AG09319 (cell line): ENCODE measurements around the gene TTC24.
"Not testable (repeated sequence)": the region's sequence is repeated elsewhere in the genome, so short reads cannot be mapped to it uniquely, and the experiment has no call there.

ENCODE experiments used
- DNase-seq: peaks from one replicate; pipeline ENCODE4 v3.0.0-alpha.2; 2010; ENCODE audit warnings: low read depth; ENCODE audit errors: extremely low read depth
- TF ChIP-seq, protein P1 (sequence below): IDR thresholded peaks from 2 replicates; pipeline ENCODE4 v1.5.1; 2011; ENCODE audit warnings: low read depth, mild to moderate bottlenecking, inconsistent platforms, low read length, moderate library complexity

Gene TTC24

DNA sequence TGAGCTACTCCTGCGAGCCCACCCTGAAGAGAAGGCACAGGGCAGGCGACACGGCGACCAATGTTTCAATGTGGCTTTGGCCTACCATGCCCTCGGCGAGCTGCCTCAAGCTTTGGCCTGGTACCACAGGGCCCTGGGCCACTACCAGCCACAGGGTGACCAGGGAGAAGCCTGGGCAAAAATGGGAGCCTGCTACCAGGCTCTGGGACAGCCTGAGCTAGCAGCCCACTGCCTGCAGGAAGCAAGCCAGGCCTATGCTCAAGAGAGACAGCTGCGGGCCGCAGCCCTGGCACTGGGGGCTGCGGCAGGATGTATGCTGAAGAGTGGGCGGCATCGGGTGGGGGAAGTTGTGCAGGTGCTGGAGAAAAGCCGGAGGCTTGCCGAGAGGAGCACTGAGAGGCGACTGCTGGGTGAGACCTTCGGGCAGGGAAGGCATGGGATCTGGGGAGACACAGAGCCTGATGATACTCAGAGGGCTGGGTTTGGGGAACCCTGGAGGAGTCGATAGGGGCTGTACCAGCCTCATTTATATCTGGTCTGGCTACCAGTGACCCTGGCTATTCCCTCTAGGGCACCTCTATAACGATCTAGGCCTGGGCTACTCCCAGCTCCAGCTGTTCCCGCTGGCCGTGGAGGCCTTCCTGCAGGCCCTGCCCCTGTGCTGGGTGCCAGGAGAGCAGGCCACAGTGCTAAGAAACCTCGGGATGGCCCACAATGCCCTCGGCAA, 2.3 kb downstream of the TTC24 start:
- DNase-seq, result no peak
- TF ChIP-seq, protein P1, sequence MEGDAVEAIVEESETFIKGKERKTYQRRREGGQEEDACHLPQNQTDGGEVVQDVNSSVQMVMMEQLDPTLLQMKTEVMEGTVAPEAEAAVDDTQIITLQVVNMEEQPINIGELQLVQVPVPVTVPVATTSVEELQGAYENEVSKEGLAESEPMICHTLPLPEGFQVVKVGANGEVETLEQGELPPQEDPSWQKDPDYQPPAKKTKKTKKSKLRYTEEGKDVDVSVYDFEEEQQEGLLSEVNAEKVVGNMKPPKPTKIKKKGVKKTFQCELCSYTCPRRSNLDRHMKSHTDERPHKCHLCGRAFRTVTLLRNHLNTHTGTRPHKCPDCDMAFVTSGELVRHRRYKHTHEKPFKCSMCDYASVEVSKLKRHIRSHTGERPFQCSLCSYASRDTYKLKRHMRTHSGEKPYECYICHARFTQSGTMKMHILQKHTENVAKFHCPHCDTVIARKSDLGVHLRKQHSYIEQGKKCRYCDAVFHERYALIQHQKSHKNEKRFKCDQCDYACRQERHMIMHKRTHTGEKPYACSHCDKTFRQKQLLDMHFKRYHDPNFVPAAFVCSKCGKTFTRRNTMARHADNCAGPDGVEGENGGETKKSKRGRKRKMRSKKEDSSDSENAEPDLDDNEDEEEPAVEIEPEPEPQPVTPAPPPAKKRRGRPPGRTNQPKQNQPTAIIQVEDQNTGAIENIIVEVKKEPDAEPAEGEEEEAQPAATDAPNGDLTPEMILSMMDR, result no peak

DNA sequence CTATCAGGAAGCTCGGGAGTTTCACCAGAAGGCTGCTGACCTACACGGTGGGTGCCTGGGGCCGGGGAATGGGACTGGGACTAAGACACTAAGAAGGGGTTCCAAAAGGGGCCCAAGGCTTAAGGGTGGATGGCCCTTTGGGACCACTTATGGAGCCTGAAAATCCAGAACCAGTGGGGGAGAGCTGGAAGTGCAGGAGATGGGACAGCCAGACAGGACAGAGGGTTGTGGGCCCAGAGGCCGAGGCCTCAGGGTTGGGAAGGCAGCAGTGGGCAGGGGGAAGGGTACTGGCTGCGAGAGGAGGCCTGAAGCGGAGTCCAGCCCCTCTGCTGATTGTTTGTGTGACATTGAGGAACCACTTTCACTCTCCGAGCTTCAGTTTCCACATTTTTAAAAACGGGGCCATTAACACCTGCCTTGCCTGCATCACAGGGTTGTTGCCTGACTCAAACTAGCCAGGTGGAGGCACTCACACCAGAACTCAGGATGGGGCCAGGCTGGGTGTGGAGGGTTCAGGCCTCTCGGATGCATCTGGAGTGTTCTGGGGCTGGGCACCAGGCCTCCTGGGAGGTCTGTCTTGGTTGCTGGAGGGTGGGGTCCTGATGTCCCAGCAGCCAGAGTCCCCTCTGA, 3.0 kb downstream of the TTC24 start:
- TF ChIP-seq, protein P1, result no peak
- DNase-seq, result no peak

DNA sequence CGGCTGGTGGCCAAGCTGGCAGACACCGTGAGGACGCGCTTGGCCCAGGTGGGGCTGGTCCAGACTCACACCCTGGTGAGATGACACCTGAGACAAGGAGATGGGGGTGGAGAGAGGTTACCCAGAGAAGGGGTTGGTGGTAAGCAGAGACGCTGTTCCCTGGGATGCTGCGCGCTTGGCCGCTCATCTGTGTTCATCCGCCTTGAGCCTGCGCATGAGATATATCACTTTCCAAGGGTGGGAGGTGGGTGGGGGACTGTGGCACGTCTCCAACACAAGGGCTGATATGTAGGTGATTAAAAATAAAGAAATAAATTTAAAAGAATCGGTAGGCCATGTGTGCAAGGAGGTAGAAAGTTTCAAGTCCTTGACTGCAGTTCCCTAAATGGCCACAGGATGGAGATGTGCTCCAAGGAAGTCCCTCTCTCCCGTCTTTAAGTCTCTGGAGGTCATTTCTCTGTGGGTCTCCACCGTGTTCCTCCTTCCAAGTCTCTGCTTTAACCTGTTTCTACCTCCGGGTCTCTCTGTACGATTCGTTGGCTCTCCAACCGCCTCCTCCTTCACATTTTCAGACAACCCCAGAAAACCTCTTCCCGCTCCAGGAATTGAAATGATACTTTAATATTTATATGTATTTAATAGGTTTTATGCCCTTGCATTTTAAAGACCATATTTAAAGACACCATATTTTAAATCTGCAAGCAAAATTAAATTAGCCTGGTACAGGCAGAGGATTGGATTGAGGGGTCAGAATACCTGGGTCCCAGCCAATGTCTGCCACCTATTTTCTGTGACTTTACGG, 4.5 kb downstream of the TTC24 start:
- peak; percentile 65 for DNase-seq
- TF ChIP-seq, protein P1, result peak; percentile 90

DNA sequence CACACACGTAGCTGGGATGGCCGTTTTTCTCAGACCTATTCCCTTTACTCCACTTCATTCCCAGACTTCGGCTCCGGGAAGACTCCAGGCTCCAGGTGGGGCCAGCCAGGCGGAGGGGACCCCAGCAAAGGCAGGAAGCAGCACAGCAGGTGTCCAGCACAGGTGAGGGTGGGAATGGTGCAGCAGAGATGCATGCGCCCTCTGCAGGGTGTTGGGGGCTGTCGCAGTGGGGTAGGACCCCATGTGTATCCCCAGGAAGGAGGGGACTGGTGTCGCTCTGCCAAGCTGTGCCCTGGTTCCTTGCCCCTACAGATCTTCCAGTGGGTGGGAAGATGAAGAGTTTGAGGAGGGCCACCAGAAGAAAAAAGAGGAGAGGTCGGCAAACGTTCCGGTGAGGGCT, 5.3 kb downstream of the TTC24 start:
- DNase-seq, result no peak
- TF ChIP-seq, protein P1, result no peak

DNA sequence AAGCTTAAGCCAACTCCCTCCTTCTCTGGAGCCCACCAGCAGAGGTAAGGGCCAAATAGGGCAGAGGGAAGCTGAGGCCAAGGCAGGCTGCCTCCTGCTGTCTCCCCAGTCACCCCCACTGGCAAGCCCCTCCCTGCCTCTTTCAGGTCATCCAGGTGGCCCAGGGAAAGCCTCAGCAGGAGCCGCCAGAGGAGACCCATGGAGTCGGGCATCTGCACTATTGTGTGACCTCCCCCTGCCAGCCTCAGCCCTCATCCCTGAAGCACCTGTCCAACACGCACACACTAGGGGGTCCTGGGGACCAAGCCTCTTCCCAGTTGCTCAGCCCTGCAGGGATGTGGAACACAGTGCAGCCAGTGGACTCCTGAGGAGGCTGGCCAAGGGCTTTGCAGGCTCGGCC, 6.8 kb downstream of the TTC24 start:
- no peak for DNase-seq
- TF ChIP-seq, protein P1, result no peak

DNA sequence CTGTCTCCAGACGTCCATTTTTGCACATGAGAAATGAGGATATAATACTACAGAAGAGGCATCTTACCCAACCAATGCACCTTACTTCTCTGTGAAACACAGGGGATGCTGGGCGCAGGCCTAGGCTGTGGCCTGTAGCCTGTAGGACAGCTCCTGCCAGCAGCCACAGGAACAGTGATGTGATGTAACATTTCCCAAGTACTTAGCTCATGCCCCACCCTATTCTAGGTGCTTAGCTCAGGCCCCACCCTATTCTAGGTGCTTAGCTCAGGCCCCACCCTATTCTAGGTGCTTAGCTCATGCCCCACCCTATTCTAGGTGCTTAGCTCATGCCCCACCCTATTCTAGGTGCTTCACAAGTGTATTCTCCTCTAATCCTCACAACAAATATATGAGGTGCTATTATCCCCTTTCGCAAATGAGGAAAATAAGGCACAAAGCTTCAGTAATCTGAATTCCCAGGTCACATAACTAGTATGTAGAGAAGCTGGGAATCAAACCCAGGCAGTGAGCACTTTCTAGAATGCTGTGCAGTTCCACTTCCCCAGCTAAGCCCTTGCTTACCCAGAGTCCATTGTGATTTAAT, 7.5 kb downstream of the TTC24 start:
- no peak for DNase-seq
- TF ChIP-seq, protein P1, result no peak

DNA sequence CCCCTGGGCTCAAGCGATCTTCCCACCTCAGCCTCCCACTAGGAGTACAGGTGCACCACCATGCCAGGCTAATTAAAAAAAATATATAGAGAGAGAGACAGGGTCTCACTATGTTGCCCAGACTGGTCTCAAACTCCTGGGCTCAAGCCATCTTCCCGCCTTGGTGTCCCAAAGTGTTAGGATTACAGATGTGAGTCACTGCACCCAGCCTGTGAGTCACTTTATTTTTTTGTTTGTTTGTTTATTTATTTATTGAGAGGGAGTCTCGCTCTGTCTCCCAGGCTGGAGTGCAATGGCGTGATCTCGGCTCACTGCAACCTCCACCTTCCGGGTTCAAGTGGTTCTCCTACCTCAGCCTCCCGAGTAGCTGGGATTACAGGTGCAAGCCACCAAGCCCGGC, 8.4 kb downstream of the TTC24 start:
- not testable (repeated sequence) for DNase-seq
